Spleen (tissue), 7 donors: Measurements from ENCODE around the gene MOGAT3.

Experiments
- POLR2A ChIP-seq, 3 donors: fragments of 450-650 bp; IDR thresholded peaks; one replicate each; pipeline ENCODE4 v1.5.1; 2017; ENCODE audit warnings: antibody characterized with exemption in 3 of 3, mild to moderate bottlenecking in 1 of 3
- TF ChIP-seq, protein P1 (sequence below), 11 experiments: fragments of 200-600 bp in 7 of 11; fragments of 450-650 bp in 4 of 11; sonication (generic) in 4 of 11; IDR thresholded peaks in 8 of 11; conservative IDR thresholded peaks in 3 of 11; 1 replicate in 7 of 11; 2 replicates in 4 of 11; pipeline versions ENCODE4 v1.4.0 to v1.8.0; 2016 to 2021; ENCODE audit warnings: antibody characterized with exemption in 11 of 11, inconsistent platforms in 4 of 11, mild to moderate bottlenecking in 1 of 11
- donor health status: DM: no; HTN: no; CAD: no; lungs with moderate emphysema.
- donor health status: DM: no; HTN: no; CAD: no.
- donor health status: DM: no; HTN: no; CAD: no.

DNA sequence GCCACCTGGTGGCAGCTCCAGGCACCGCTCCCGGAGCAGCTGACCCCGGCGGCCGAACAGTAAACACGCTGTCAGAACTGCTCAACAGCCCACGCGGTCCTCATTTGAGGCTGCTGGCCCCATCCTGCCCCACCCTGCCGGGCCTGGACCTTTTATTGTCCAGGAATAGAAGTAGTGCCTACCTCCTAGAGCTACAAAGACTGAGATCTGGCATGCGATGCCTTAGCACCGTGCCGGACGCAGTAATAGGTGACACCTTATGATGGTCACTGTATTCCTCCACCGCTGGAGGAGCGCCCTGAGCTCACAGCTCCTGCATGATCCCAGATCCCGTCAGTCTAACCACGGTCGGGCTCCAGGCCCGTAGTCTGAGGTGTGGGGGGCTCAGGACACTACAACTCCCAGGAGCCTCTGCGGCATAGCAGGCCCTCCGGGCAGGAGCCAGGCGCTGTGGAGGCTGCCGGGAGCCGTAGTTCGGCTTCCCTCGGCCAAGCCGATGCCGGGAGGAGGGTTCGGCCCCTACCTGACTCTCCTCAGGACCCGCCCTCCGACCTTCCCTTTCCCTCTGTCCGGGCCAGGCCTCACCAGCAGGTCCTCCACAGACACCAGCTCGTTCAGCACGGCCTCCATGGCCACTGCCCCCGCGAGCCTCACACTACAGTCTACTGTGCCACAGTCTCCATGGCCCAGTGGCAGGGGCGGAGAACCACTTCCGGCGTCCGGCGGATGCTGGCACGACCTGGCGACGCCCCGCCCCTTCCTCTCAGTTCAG, 43.7 kb upstream of the MOGAT3 start, which contains the start of gene FIS1:
- TF ChIP-seq, protein P1, sequence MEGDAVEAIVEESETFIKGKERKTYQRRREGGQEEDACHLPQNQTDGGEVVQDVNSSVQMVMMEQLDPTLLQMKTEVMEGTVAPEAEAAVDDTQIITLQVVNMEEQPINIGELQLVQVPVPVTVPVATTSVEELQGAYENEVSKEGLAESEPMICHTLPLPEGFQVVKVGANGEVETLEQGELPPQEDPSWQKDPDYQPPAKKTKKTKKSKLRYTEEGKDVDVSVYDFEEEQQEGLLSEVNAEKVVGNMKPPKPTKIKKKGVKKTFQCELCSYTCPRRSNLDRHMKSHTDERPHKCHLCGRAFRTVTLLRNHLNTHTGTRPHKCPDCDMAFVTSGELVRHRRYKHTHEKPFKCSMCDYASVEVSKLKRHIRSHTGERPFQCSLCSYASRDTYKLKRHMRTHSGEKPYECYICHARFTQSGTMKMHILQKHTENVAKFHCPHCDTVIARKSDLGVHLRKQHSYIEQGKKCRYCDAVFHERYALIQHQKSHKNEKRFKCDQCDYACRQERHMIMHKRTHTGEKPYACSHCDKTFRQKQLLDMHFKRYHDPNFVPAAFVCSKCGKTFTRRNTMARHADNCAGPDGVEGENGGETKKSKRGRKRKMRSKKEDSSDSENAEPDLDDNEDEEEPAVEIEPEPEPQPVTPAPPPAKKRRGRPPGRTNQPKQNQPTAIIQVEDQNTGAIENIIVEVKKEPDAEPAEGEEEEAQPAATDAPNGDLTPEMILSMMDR (IDR thresholded peaks at IDR 0.05 in 8 of 11, conservative IDR thresholded peaks at IDR 0.05 in 3 of 11): peak; percentile 90 to 98 (median 96)
- TF ChIP-seq POLR2A (IDR thresholded peaks at IDR 0.05): peak; percentile 58 to 77 (median 65)
